ENCODE measurements around the gene DDHD1.

DDHD1 gene

DNA sequence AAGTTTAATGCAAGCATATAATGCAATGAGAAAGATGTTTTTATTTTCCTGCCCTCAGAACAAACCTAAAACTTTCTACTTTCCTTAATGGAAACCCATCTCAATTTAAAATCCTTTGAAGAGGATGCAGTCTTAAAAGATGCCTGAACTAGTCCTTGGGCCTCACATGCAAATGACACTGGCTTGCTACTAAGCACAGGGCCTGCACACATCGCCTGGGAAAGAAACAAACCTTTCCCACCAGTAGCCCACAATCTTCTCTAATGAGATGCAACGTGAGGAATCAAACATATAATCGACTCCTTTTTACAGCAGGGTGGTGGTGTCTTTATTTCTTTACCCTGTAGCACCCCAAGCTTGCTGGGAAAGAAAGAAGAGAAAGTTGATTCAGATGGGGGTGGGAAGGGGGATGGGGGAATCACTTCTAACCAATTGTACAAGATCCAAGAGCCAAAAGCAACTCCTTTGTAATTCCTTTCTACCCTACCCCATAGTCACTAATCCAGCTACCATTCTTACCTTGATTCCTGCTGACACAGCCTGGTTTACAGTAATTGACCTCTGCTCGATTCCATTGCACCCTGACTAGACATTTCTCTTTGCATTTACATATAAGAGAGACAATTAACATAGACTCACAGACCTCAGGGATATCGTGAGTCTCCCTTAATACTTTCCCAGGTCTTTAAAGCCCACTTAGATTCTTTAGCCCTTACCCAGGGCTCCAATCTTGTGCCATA is 132.8 kb downstream of the DDHD1 start:
- DNase-seq = no peak
- TF ChIP-seq GATA1 (IDR thresholded peaks at IDR 0.05; ENCODE audit: low read depth, low read length) (no peak), POLR2A (IDR thresholded peaks at IDR 0.05; ENCODE audit: low read length) (no peak)

DNA sequence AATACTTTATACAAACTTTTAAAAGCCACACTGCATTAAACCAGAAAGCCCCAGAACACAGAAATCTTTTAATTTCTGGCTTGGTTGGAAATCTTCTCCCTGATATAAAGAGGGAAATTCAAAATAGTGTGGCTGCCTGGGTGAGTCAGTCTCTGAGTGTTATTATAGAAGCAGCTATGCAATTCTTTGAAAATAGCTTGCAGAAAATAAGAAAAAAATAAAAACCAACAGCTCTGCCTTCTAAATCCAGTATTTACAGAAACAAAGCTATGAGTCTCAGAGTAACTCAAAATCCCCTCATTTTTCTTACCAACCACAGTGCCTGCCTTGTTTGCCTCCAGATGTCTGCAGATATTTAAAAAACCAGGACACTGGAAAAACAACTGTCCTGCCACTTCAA is 133.7 kb downstream of the DDHD1 start:
- no peak for DNase-seq
- TF ChIP-seq POLR2A (IDR thresholded peaks at IDR 0.05; ENCODE audit: low read length) (no peak), GATA1 (IDR thresholded peaks at IDR 0.05; ENCODE audit: low read depth, low read length) (no peak)

- TF ChIP-seq GATA1 (IDR thresholded peaks at IDR 0.05; ENCODE audit: low read depth, low read length) = no peak
- no peak for TF ChIP-seq POLR2A (IDR thresholded peaks at IDR 0.05; ENCODE audit: low read length)
- DNase-seq = no peak
Observed at GRCh38 chr14:53017837-53018236, 135.3 kb downstream of the DDHD1 start.

DNA sequence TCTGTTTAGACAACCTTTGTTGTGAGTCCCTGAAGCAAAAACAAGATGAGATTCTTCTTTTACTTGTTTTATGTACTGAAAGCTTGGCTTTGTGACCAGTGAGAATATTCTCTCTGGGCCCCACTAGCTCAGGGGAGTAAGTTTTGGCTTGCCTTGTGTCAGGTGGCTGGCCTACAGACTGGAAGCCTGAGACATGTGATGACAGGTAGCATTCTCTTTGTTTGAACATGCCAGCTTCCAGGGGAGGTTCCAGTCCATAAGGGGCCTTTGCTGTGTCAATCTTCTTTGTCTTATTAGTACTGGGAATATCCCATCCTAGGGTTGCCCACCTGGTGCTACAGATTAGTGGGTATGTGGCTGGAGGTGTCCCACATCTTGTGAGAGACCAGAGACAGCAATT is 136.2 kb downstream of the DDHD1 start:
- TF ChIP-seq POLR2A (IDR thresholded peaks at IDR 0.05; ENCODE audit: low read length) (no peak), GATA1 (IDR thresholded peaks at IDR 0.05; ENCODE audit: low read depth, low read length) (no peak)
- DNase-seq = no peak

- no peak for DNase-seq
- TF ChIP-seq POLR2A (IDR thresholded peaks at IDR 0.05; ENCODE audit: low read length) (no peak), GATA1 (IDR thresholded peaks at IDR 0.05; ENCODE audit: low read depth, low read length) (no peak)
Observed at GRCh38 chr14:53016491-53016890, 136.6 kb downstream of the DDHD1 start.

- no peak for DNase-seq
- TF ChIP-seq GATA1 (IDR thresholded peaks at IDR 0.05; ENCODE audit: low read depth, low read length) (no peak), POLR2A (IDR thresholded peaks at IDR 0.05; ENCODE audit: low read length) (no peak)
Observed at GRCh38 chr14:53011053-53011462, 142.1 kb downstream of the DDHD1 start.

- no peak for DNase-seq
- TF ChIP-seq POLR2A (IDR thresholded peaks at IDR 0.05; ENCODE audit: low read length) (no peak), GATA1 (IDR thresholded peaks at IDR 0.05; ENCODE audit: low read depth, low read length) (no peak)
Observed at GRCh38 chr14:53010193-53011040, 142.7 kb downstream of the DDHD1 start.

GRCh38 chr14:53006931-53007562 is 146.1 kb downstream of the DDHD1 start:
- no peak for DNase-seq
- TF ChIP-seq GATA1 (IDR thresholded peaks at IDR 0.05; ENCODE audit: low read depth, low read length) = no peak
- TF ChIP-seq POLR2A (IDR thresholded peaks at IDR 0.05; ENCODE audit: low read length) = no peak

DNA sequence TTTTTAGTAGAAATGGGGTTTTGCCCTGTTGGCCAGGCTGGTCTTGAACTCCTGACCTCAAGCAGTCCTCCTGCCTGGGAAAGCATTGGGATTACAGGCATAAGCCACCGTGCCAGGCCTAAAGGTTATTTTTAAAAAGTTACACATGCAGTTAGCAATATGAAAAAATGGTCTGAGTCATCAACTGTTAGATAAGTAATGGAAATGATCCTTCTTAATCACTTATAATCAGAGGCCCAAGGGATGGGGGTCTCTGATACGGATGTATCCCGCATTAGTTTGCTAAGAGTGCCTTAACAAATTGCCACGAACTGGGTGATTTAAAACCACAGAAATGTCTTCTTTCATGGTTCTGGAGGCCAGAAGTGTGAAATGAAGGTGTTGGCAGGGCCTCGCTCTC is 148.1 kb downstream of the DDHD1 start:
- TF ChIP-seq GATA1 (IDR thresholded peaks at IDR 0.05; ENCODE audit: low read depth, low read length) (no peak), POLR2A (IDR thresholded peaks at IDR 0.05; ENCODE audit: low read length) (no peak)
- DNase-seq = no peak

DNA sequence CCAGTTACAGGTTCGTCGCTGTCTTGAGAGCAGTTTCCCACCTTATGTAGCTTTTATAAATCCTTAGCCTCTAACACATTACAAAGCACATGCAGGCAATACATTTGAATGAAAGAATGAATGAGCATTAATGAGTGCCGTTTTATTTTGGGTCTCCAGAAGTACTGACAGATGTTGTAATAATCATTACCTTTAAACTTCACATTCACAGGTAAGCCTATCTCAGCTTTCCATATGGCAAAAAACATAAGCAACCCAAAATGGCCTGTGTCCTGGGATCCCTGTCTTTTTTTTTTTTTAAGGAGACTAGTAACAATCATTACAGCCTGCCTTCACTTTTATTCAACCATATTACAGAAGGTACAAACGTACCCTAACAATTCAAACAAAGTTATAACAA is 149.3 kb downstream of the DDHD1 start:
- DNase-seq = no peak
- TF ChIP-seq POLR2A (IDR thresholded peaks at IDR 0.05; ENCODE audit: low read length) (no peak), GATA1 (IDR thresholded peaks at IDR 0.05; ENCODE audit: low read depth, low read length) (no peak)

GRCh38 chr14:53002576-53002975 is 150.5 kb downstream of the DDHD1 start:
- DNase-seq = no peak
- no peak for TF ChIP-seq GATA1 (IDR thresholded peaks at IDR 0.05; ENCODE audit: low read depth, low read length)
- no peak for TF ChIP-seq POLR2A (IDR thresholded peaks at IDR 0.05; ENCODE audit: low read length)

DNA sequence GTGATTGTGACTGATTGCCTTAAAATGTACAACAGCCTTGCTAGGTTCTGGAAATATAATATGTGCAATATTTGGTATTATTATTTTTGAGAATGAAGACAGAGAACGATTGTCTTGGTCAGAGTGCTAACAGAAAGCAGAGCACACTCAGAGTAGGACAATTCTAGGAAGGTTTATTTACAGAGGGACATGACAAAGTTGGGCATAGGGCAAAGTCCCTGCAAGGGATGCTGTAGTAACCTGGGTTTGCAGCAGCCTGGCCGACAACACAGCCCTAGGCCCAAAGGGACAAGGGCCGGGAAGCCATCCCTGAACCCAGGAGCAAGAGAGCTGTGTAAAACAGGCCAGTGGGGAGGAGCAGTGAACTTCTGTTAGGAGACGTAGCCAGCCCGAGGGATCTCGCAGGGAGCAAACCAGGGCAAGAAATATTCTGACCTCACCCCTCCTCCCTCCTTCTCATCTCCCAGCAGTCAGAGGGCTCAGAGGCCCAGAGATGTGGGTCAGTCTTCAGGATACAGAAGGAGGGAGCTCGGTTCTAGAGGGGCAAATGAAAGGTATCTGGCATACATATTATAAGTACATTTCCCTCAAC is 151.2 kb downstream of the DDHD1 start:
- no peak for DNase-seq
- TF ChIP-seq POLR2A (IDR thresholded peaks at IDR 0.05; ENCODE audit: low read length) = no peak
- no peak for TF ChIP-seq GATA1 (IDR thresholded peaks at IDR 0.05; ENCODE audit: low read depth, low read length)

GRCh38 chr14:52998376-52999015 is 154.6 kb downstream of the DDHD1 start:
- no peak for DNase-seq
- TF ChIP-seq POLR2A (IDR thresholded peaks at IDR 0.05; ENCODE audit: low read length) (no peak), GATA1 (IDR thresholded peaks at IDR 0.05; ENCODE audit: low read depth, low read length) (no peak)
